HepG2 (cell line): Measurements from ENCODE around the gene RUFY2. TPM values are rescaled to one million over a fixed set of nuclear protein-coding genes. Genes with fewer than 3 reads are reported as not detected.
"Not testable (repeated sequence)": the region's sequence is repeated elsewhere in the genome, so short reads cannot be mapped to it uniquely, and the experiment has no call there.

Experiments
- ATAC-seq: fragments of 200-7000 bp; cut with Tn5 transposase; 3 replicates; pipeline ENCODE4 v1.9.1; 2020; ENCODE audit warnings: mild to moderate bottlenecking, moderate library complexity
- BruUV-seq: library from RNA; stranded (reverse); fragments of 400-500 nt; replicated peaks from 2 replicates; lab custom pipeline; 2021; lab: Mats Ljungman, UMichigan
- CTCF ChIA-PET: fragments of 300-600 bp; formaldehyde crosslinking; extraction: SDS; loops from one replicate; lab custom pipeline; 2021; ENCODE audit warnings: low total read pairs, inconsistent platforms, low intra/inter-chr PET ratio; lab: Yijun Ruan, JAX
- POLR2A ChIA-PET: fragments of 350-600 bp; sonication (Branson Sonifier 250); formaldehyde crosslinking; loops from one replicate; lab custom pipeline; 2020; ENCODE audit warnings: antibody characterized with exemption, inconsistent platforms; lab: Yijun Ruan, JAX
- DNase-seq: peaks from one replicate; pipeline ENCODE4 v3.0.0-alpha.2; 2015; ENCODE audit warnings: low spot score
- FAIRE-seq: peaks from 3 replicates; lab custom pipeline; 2011; peaks lifted over from hg19 to GRCh38; lab: Jason Lieb, UNC
- H2AFZ ChIP-seq: one replicate; pipeline ENCODE4 v1.6.1; 2011; ENCODE audit warnings: low read length, inconsistent platforms
- H3K27ac ChIP-seq: fragments of 300-600 bp; 3 replicates; pipeline ENCODE4 v1.8.0; 2011; ENCODE audit warnings: mixed run types, mild to moderate bottlenecking, mixed read lengths, low read length, inconsistent platforms; ENCODE audit not compliant: insufficient read depth; ENCODE audit errors: extremely low read length
- H3K27me3 ChIP-seq, 2 experiments: fragments of 200-600 bp in 1 of 2; 2 replicates in 1 of 2; 3 replicates in 1 of 2; pipeline versions ENCODE4 v1.6.0 to v1.8.0; 2011; ENCODE audit warnings: low read length in 2 of 2, mild to moderate bottlenecking in 2 of 2, moderate library complexity in 2 of 2, inconsistent platforms in 1 of 2; ENCODE audit not compliant: insufficient read depth in 2 of 2, control insufficient read depth in 1 of 2
- H3K36me3 ChIP-seq, 2 experiments: fragments of 200-600 bp in 1 of 2; replicated peaks in 1 of 2; 2 replicates in 1 of 2; 3 replicates in 1 of 2; pipeline versions ENCODE4 v1.5.1 to v1.8.0; 2011; ENCODE audit warnings: low read length in 2 of 2, inconsistent platforms in 1 of 2; ENCODE audit not compliant: insufficient read depth in 2 of 2, control insufficient read depth in 1 of 2
- H3K4me1 ChIP-seq: 2 replicates; pipeline ENCODE4 v1.5.1; 2012; ENCODE audit warnings: low read length, inconsistent platforms; ENCODE audit not compliant: insufficient read depth
- H3K4me2 ChIP-seq: 2 replicates; pipeline ENCODE4 v1.6.0; 2011; ENCODE audit warnings: low read depth, low read length, inconsistent platforms
- H3K4me3 ChIP-seq, 3 experiments: fragments of 200-600 bp in 1 of 3; sonication (generic), shearing (Covaris generic) in 1 of 3; replicated peaks in 1 of 3; 2 replicates each; pipeline ENCODE4 v1.5.1; 2011 to 2016; ENCODE audit warnings: low read length in 3 of 3, inconsistent platforms in 2 of 3, low read depth in 2 of 3, mild to moderate bottlenecking in 2 of 3, control low read depth in 1 of 3, mixed read lengths in 1 of 3; ENCODE audit not compliant: insufficient read depth in 1 of 3
- H3K79me2 ChIP-seq: one replicate; pipeline ENCODE4 v1.6.1; 2011; ENCODE audit warnings: low read length, inconsistent platforms; ENCODE audit not compliant: insufficient read depth
- H3K9ac ChIP-seq: 2 replicates; pipeline ENCODE4 v1.6.0; 2011; ENCODE audit warnings: mild to moderate bottlenecking, low read depth, low read length, inconsistent platforms; ENCODE audit not compliant: insufficient read depth
- H3K9me3 ChIP-seq: 2 replicates; pipeline ENCODE4 v1.5.1; 2012; ENCODE audit warnings: mild to moderate bottlenecking, low read length
- H4K20me1 ChIP-seq: 2 replicates; pipeline ENCODE4 v1.6.0; 2011; ENCODE audit warnings: inconsistent platforms, mild to moderate bottlenecking, low read length, moderate library complexity; ENCODE audit not compliant: insufficient read depth
- CREBL2 ChIP-seq: sonication (generic); formaldehyde crosslinking; IDR thresholded peaks from 2 replicates; pipeline ENCODE4 v1.8.1; 2023; ENCODE audit warnings: missing genetic modification reagents, mild to moderate bottlenecking, borderline replicate concordance
- CREM ChIP-seq, 2 experiments: sonication (generic) in 1 of 2; formaldehyde crosslinking in 1 of 2; IDR thresholded peaks; 2 replicates each; pipeline versions ENCODE4 v1.4.0 to v1.6.1; 2016 to 2020; ENCODE audit warnings: antibody characterized with exemption in 1 of 2, mild to moderate bottlenecking in 1 of 2, missing genetic modification reagents in 1 of 2
- EEA1 ChIP-seq: sonication (generic); formaldehyde crosslinking; IDR thresholded peaks from 2 replicates; pipeline ENCODE4 v1.5.1; 2020; ENCODE audit warnings: mild to moderate bottlenecking, missing genetic modification reagents, borderline replicate concordance
- HMG20B ChIP-seq: conservative IDR thresholded peaks from 2 replicates; pipeline ENCODE4 v1.6.1; 2016; ENCODE audit warnings: missing genetic modification reagents, missing compliant biosample characterization
- IKZF5 ChIP-seq: IDR thresholded peaks from 2 replicates; pipeline ENCODE4 v1.6.1; 2018; ENCODE audit warnings: missing genetic modification reagents, mild to moderate bottlenecking, missing compliant biosample characterization
- MXD4 ChIP-seq: IDR thresholded peaks from 2 replicates; pipeline ENCODE4 v1.6.1; 2016; ENCODE audit warnings: mild to moderate bottlenecking, missing biosample characterization, missing genetic modification reagents
- NCOA1 ChIP-seq: sonication (generic); formaldehyde crosslinking; IDR thresholded peaks from 2 replicates; pipeline ENCODE4 v1.9.0; 2021; ENCODE audit warnings: missing genetic modification reagents
- NCOR1 ChIP-seq: fragments of 200-600 bp; sonication (generic); IDR thresholded peaks from 2 replicates; pipeline ENCODE4 v1.7.0; 2017; ENCODE audit warnings: antibody characterized with exemption, low read length, borderline replicate concordance
- RFXANK ChIP-seq: IDR thresholded peaks from 2 replicates; pipeline ENCODE4 v1.6.1; 2016
- SAP130 ChIP-seq: IDR thresholded peaks from 2 replicates; pipeline ENCODE4 v1.6.1; 2016; ENCODE audit warnings: low read depth
- SP2 ChIP-seq: sonication (generic); formaldehyde crosslinking; IDR thresholded peaks from 2 replicates; pipeline ENCODE4 v1.5.1; 2020; ENCODE audit warnings: mild to moderate bottlenecking, missing genetic modification reagents
- SRF ChIP-seq: IDR thresholded peaks from 2 replicates; pipeline ENCODE4 v1.6.1; 2011; ENCODE audit warnings: mild to moderate bottlenecking, low read depth, low read length, moderate library complexity
- ZNF329 ChIP-seq: sonication (generic); formaldehyde crosslinking; IDR thresholded peaks from 2 replicates; pipeline ENCODE4 v1.9.0; 2021; ENCODE audit warnings: low read depth, mild to moderate bottlenecking, missing genetic modification reagents
- WGBS: methylation state at CpG from one replicate; pipeline ENCODE4 v1.1.6; 2017; ENCODE audit warnings: low lambda C conversion rate; 5-methylcytosine and 5-hydroxymethylcytosine counted together
- in situ Hi-C: cut with HindIII; loops from 2 replicates; pipeline ENCODE4 v1.10.0; 2017; ENCODE audit warnings: low pct_unique_long_range_greater_than_20kb; ENCODE audit not compliant: extremely low pct_ligation_motif_present
- intact Hi-C: fragments of 100-400 bp; cut with micrococcal nuclease; formaldehyde crosslinking; loops from one replicate; pipeline ENCODE4 v1.10.0; 2022; ENCODE audit not compliant: unreplicated experiment
- polyA plus RNA-seq, 8 experiments: library from polyadenylated mRNA; depleted of rRNA in 3 of 8; stranded (reverse) in 7 of 8; unstranded in 1 of 8; fragments of >200 nt; fragmentation: Illumina TruSeq in 4 of 8; extraction: Trizol in 4 of 8; gene quantifications; 2 replicates each; pipeline versions ENCODE4 v1.2.1 to v1.2.3, GENCODE V29; 2011 to 2016; ENCODE audit warnings: low read depth in 4 of 8, missing spikeins in 1 of 8, mixed read lengths in 1 of 8; ENCODE audit not compliant: insufficient read depth in 1 of 8
- total RNA-seq, 5 experiments: library from RNA; depleted of rRNA; stranded (reverse); fragments of >200 nt; fragmentation: Illumina TruSeq; extraction: Trizol; gene quantifications; 2 replicates each; pipeline ENCODE4 v1.2.3, GENCODE V29; 2016; ENCODE audit warnings: low read depth in 1 of 5
- TF ChIP-seq, protein P1 (sequence below): sonication (generic); formaldehyde crosslinking; conservative IDR thresholded peaks from 2 replicates; pipeline ENCODE4 v1.8.0; 2022; ENCODE audit warnings: missing genetic modification reagents

Gene RUFY2
- total and polyA plus RNA-seq, 2 of the 13 experiments (the other 11 are each of a cell fraction or from before 2014, with no cell fraction given) = 10.1 to 16.1 TPM

GRCh38 chr10:68406815-68407548 is at the start of gene RUFY2 (continued):
- no peak; the same call in 1 of the 2 replicates for TF ChIP-seq IKZF5 (CRISPR knock-in tag)

DNA sequence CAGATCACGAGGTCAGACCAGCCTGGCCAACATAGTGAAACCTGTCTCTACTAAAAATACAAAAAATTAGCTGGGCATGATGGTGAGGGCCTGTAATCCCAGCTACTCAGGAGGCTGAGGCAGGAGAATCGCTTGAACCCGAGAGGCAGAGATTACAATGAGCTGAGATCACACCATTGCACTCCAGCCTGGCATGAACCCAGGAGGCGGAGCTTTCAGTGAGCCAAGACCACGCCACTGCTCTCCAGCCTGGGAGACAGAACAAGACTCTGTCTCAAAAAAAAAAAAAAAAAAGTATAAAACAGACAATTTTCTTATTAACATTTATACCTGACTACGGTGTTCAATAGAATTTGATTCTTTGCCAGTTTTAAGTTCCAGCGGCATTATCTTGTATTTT is 42.6 kb upstream of the RUFY2 start:
- FAIRE-seq, H4K20me1 ChIP-seq, H3K4me3 ChIP-seq, H3K4me2 ChIP-seq, ATAC-seq, BruUV-seq, H3K4me1 ChIP-seq, intact Hi-C loops, POLR2A ChIA-PET, H3K27me3 ChIP-seq, H3K9ac ChIP-seq, H3K79me2 ChIP-seq, CTCF ChIA-PET, DNase-seq, in situ Hi-C loops, H3K27ac ChIP-seq, H3K9me3 ChIP-seq, H2AFZ ChIP-seq: not testable (repeated sequence)
- peaks cover 3 to 20% of the 10 kb centered on the region in 2 experiments; a peak in 4 of 5 replicates for H3K36me3 ChIP-seq
- WGBS = 85% methylated on average over 7 of the region's 7 CpGs

DNA sequence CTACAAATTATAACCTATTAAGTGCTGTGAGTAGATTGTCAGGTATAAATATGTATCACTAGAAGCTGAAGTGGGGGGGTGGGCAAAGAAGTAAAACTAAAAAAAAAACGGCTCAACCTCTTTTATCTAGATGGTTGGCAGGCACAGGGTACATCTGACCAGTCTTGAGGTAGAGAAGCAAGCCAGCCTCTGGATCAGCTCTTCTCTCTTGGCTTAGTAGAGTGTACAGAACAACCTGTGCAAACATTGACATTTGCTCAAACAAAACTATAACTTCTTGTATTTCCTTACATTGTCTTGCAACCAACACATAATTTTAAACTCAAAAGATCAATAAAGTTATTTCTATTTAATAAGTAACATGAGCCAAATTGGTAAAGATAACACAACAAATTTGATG is 39.1 kb upstream of the RUFY2 start:
- no peak for DNase-seq
- Histone ChIP-seq H3K4me3 (no peak overlapping the region), H3K4me2 (no peak overlapping the region), H3K27me3 (no peaks in the 10 kb centered on the region), H4K20me1 (no peaks in the 10 kb centered on the region), H3K4me1 (no peaks in the 10 kb centered on the region), H3K9me3 (no peaks in the 10 kb centered on the region), H3K27ac (no peak overlapping the region), H2AFZ (no peak overlapping the region), H3K36me3 (peaks cover 3 to 7% of the 10 kb centered on the region in 2 experiments; a peak in 1 of 5 replicates), H3K9ac (no peak overlapping the region), H3K79me2 (no peaks in the 10 kb centered on the region)
- BruUV-seq = no TSS peak
- ATAC-seq = peak; percentile 34; the same call in 1 of the 3 replicates
- 71% methylated on average over 1 of the region's 1 CpG for whole genome bisulfite sequencing
- in situ Hi-C loops = no loop called here
- FAIRE-seq = no peak
- POLR2A ChIA-PET = no interaction called here
- intact Hi-C loops = no loop called here
- CTCF ChIA-PET = no interaction called here
- TF ChIP-seq RFXANK (CRISPR knock-in tag) (no peak), MXD4 (CRISPR knock-in tag) (no peak), HMG20B (CRISPR knock-in tag) (no peak), CREM (IDR thresholded peaks at IDR 0.05) (no peak), CREM (CRISPR knock-in tag; IDR thresholded peaks at IDR 0.05) (no peak), EEA1 (CRISPR knock-in tag) (no peak), NCOR1 (no peak), ZNF329 (CRISPR knock-in tag) (no peak), SRF (no peak), SP2 (CRISPR knock-in tag) (no peak), SAP130 (CRISPR knock-in tag) (no peak), CREBL2 (CRISPR knock-in tag) (no peak), NCOA1 (no peak)
- TF ChIP-seq, protein P1, sequence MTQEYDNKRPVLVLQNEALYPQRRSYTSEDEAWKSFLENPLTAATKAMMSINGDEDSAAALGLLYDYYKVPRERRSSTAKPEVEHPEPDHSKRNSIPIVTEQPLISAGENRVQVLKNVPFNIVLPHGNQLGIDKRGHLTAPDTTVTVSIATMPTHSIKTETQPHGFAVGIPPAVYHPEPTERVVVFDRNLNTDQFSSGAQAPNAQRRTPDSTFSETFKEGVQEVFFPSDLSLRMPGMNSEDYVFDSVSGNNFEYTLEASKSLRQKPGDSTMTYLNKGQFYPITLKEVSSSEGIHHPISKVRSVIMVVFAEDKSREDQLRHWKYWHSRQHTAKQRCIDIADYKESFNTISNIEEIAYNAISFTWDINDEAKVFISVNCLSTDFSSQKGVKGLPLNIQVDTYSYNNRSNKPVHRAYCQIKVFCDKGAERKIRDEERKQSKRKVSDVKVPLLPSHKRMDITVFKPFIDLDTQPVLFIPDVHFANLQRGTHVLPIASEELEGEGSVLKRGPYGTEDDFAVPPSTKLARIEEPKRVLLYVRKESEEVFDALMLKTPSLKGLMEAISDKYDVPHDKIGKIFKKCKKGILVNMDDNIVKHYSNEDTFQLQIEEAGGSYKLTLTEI (CRISPR knock-in tag) = no peak
